ENCODE measurements around the gene RND2. TPM values are rescaled to one million over a fixed set of nuclear protein-coding genes. Genes with fewer than 3 reads are reported as not detected.
A peak's percentile ranks its signal among the peaks of the same experiment; 100 is the strongest.

RND2 gene
- total and polyA plus RNA-seq, 9 of the 15 experiments (the other 6 are each of a cell fraction or from before 2014, with no cell fraction given): 0.15 to 1.9 (median 0.98) TPM

- TF ChIP-seq ZNF41 (CRISPR knock-in tag; conservative IDR thresholded peaks at IDR 0.05): no peak
- TF ChIP-seq HDAC6 (IDR thresholded peaks at IDR 0.05; ENCODE audit: low read depth, low read length): no peak
- TF ChIP-seq SNRNP70 (optimal IDR thresholded peaks at IDR 0.05; ENCODE audit: low read depth, low read length): no peak
- TF ChIP-seq ZKSCAN8 (CRISPR knock-in tag; IDR thresholded peaks at IDR 0.05): no peak
- no peak for TF ChIP-seq POU5F1 (IDR thresholded peaks at IDR 0.05; ENCODE audit: borderline replicate concordance, low read depth, low read length, partially characterized antibody)
- TF ChIP-seq ADNP (tag; IDR thresholded peaks at IDR 0.05): no peak
- no peak for TF ChIP-seq ATF6 (CRISPR knock-in tag; IDR thresholded peaks at IDR 0.05)
- no peak for TF ChIP-seq ZZZ3 (IDR thresholded peaks at IDR 0.05)
- no peak for TF ChIP-seq ZNF318 (IDR thresholded peaks at IDR 0.05; ENCODE audit: borderline replicate concordance in 1 of 2, low read depth in 1 of 2)
- TF ChIP-seq RAD21 (CRISPR knock-in tag; conservative IDR thresholded peaks at IDR 0.05 in 1 of 2, IDR thresholded peaks at IDR 0.05 in 1 of 2): peak in 1 of 2 experiments; percentile 61; a peak in 2 of 4 replicates
- no peak for TF ChIP-seq RBM22 (IDR thresholded peaks at IDR 0.05; ENCODE audit: low read depth, low read length, poor library complexity, severe bottlenecking)
- no peak for TF ChIP-seq HSF4 (CRISPR knock-in tag; IDR thresholded peaks at IDR 0.05; ENCODE audit: borderline replicate concordance)
- no peak for TF ChIP-seq KLF1 (tag; IDR thresholded peaks at IDR 0.05)
- TF ChIP-seq MIER1 (IDR thresholded peaks at IDR 0.05; ENCODE audit: low read depth): no peak
- no peak for TF ChIP-seq USF1 (CRISPR knock-in tag; IDR thresholded peaks at IDR 0.05)
- TF ChIP-seq CSDE1 (IDR thresholded peaks at IDR 0.05): no peak
- TF ChIP-seq ZBTB8A (IDR thresholded peaks at IDR 0.05; ENCODE audit: partially characterized antibody): no peak
Observed at GRCh38 chr17:42980766-42981397, 44.1 kb upstream of the RND2 start (continued).

Measured in K562 (cell line).